AG20443 (cell line): ENCODE data around the gene ABCC4.
"Not testable (repeated sequence)": the region's sequence is repeated elsewhere in the genome, so short reads cannot be mapped to it uniquely, and the experiment has no call there.

Experiments used
- DNase-seq: peaks from one replicate; pipeline ENCODE4 v3.0.0; 2012; ENCODE audit warnings: low spot score, mixed read lengths

Gene ABCC4

DNA sequence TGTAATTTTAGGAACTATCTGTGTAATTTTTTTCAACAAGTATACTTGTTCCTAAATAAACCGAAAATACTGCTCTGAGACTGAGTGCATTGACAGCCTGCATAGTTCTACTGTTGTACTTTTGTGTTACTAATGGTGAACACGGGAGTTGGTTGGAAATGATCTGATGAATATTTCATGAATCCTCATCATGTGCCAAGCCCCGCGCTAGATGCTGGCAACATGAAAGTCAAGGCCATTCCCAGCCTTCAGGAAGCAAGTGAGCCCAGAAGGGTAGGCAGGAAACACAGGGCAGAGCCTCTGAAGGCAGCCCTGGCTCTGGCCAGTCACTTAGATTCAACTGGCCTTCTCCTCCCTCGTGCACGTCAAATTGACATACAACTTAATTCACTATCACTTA is 106.1 kb downstream of the ABCC4 start:
- DNase-seq, result no peak

DNA sequence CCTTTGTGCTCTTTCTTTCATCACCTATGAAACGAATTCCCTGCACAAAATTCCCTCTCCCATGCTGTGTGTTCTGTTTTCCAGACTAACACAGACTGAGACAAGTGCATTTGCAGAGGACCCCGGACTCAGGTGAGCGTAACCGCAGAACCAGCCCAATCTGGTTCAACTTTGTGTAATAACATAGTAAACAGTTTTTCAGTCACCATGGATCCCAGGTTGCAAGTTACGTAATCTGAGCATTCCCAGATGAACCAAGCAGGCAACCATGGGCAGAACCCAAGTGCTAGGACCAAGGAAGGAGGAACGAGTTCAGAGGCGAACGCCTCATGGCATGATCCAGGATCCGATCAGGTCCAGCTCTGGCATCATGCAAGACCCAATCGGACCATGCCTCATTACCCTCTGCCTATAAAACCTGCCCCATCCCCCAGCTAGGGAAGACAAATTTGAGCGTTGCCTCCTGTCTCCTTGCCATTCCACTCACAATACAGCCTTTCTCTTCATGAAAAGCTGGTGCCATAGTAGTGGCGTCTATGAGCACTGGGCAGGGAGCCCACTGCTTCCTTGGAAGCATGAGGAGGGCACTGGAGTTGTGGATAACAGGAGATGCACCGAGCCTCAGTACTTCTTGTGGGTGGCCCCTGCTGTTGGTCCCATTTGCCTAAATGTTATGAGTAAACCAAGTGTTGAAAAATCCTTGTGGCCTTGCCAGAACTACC is 107.6 kb downstream of the ABCC4 start:
- no peak for DNase-seq

DNA sequence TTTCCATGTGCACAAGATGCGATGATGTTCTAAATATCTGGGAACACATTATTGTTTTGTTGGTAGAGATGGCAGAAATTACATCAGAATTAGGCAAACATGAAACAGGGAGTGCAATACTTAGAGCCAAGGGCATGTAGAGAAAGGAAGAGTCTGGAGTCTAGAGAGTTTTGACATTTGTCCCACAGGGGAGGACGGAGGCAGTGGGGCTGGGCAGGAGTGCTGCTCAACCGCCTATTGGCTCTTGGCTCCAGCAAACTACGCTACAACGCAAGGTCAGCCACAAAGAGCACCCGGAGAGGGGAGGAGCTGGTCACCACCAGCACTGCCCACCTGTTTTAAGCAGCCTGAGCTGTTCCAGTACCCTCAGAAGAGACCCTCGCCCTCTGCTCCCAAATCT is 108.3 kb downstream of the ABCC4 start:
- no peak for DNase-seq

DNA sequence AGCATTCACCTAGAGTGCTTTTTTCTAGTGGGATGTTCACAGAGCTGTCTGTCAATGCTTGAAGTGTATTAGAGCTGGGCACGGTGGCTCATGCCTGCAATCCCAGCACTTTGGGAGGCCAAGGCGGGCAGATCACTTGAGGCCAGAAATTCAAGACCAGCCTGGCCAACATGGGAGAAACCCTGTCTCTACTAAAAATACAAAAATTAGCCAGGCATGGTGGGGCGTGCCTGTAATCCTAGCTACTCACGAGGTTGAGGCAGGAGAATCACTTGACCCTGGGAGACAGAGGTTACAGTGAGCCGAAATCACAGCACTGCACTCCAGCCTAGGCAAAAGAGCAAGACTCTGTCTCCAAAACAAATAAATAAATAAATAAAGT is 108.7 kb downstream of the ABCC4 start:
- not testable (repeated sequence) for DNase-seq

DNA sequence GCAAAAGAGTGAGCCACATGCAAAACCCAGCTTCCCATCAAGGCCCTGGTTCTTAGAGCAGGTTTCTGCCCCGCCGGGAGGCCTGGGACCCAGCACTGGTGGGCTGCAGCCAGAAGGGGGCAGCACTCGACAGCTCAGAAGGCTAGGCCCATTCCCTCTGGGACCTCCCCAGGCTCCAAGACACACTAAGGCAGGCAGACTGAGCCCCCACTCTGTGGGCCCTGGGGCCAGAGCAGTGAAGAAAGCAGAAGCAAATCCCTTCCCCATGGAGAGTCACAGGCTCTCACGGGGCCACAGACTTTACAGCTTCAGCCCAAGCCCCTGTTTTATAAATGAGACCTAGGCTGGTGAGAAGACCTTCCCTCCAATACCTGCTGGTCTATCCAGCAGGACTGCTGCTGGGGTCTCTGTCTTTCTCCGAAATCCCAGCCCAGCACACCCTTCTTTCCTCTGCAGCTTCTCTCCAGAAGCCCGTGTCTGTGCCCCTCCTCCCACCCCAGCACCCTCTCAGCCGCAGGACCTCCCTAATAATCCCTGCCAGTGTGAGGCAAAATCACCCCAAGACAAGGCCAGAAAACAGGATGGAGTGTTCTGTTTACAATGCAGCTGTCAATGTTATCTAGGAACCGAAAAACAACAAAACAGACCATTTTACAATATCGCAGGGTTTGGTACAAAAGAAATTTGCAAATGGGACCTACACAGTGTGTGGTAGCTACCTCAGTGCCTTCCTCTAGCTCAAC is 109.3 kb downstream of the ABCC4 start:
- peak; percentile 87 for DNase-seq

DNA sequence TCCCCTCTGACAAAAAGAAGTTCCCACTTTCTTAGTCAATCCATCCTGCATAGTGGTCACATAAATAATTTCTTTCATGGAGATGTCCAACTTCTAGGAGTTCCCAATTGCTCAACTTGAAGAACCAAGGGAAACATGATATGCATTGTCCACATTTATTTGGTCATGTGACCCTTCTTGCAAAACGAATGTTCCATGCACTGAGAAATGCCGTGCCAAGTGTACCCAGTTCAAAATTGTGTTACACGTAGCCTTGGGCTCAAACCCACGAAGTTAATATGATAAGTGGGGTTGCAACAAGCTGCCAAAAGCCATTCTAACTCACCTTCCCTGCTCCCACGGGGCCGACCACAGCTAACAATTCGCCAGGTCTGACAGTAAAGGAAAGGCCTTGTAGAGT is 113.1 kb downstream of the ABCC4 start:
- DNase-seq, result no peak

DNA sequence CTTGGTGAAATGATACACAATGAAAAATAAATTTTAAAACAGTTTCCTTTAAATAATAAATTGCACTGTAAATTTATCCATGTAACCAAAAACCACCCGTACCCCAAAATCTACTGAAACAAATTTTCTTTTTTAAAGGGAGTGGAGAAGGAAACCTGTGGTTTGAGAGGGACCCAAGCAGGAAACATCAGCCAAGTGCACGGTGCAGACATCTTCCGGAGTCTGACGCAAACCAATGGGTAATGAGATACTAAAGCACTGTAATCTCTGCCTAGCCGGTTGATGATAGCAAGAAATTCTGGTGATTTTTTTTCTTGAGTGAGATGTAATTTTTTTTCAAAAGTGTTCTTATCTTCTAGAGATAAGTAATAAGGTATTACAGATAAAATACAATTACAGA is 115.4 kb downstream of the ABCC4 start:
- no peak for DNase-seq

DNA sequence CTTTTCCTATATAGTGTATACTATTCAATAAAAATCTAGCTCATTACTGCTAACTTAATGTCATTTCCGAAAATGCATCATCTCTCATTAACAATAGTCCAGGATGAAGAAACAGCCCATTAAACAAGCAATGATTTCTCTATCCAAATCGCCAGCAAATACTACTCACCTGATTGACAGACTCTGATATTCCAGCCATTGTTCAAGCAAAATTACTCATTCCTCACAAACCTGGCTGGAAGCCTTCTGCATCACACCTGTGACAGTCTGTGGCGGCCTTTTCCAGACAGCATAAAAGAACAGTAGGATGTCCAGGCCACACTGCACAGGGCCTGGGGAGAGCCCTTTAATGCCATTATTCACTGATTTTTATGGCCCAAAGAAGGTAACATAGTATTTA is 115.9 kb downstream of the ABCC4 start:
- DNase-seq, result no peak

DNA sequence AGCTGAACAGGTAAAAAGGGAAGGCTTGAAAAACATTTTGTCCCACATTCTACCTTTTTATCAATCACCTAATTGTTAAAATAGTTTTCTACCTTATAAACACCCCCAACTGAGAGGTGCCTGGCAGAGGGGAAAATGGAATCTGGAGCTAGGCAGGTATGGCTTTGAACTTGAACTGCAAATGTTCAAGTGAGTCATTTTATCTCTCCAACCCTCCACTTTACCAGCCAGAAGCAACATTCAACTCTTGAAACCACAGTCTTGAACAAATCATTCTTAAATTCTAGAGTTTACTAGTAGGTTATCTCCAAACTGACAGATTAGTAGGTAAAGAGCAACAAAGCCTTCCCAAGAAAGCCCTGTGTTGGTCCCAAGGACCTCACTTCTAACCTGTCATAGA is 116.9 kb downstream of the ABCC4 start:
- no peak for DNase-seq

DNA sequence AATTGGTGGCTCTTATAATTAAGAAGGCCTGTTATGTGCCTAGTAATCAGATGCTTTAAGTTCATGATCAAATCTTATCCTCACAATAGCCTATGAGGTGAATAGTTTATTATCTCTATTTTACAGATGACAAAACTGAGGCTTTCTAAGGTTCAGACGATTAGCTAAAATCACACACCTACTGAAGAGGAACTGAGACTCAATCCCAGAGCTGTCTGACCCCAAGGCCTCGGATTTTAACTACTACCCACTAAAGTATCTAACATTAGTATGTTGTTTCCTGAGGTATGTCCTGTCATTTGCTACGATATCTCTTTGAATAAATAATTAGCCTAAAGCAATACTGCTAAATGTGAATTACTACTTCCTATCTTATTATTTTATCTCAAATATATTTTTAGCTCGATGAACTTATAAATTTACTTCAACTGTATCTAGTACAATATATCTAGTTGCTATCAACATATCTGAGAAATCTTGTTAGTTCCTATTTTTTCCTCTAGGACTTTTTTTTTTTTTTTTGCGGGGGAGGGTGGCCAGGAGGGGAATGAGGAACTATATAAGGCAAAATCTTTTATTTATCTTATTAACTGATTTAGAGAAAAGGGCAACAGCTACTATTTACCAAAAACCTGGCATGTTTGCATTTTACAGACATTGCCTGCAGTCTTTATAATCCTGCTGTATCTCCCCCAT is 118.5 kb downstream of the ABCC4 start:
- DNase-seq, result no peak

DNA sequence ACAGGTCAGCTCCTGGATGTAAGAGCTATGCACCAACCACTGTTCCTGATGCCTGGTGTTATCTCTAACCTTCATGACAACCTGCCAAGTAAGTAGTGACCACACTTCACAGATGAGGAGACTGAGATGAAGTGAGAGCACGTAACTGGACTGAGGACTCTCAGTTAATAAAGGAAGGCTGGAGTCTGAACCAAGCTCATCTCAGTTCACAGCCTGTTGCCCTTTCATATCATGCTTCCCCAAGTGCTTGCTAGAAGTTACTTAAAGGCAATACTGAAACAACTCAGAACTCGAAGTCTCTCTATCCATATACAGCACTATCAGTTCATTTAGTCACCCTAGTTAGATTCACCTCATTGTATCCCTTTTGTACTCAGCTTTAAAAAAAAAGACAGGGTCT is 119.7 kb downstream of the ABCC4 start:
- no peak for DNase-seq

DNA sequence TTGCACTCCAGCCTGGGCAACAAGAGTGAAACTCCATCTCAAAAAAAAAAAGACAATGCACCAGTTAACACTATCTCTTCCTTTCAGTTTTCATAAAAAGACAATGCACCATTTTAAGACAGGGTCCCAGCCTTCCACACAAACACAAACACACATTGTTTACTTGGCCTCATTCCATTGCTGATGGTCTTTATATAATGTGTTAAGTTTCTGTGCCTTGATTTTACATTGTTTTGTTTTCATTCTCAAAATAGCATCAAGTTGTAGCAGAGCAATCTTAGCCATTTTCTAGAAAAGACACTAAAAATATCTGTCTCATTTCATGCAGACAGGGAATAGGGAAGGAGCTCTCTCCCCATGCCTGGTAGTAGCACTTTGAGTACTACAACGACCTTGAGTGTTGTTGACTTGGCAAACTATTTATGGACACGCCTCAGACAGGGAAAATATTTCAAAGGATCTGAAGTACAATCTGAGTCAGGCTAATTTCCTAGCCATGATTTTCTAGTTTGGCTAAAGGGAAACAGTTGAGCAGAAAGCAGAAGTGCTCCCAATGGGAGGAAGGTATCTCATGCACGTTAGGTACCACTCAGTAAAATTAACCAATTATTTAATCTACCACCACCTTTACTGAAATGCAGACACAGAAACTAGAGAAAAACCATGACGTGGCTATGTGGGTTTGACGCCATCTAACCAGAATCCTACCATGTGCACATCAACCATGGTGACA is 120.6 kb downstream of the ABCC4 start:
- no peak for DNase-seq

DNA sequence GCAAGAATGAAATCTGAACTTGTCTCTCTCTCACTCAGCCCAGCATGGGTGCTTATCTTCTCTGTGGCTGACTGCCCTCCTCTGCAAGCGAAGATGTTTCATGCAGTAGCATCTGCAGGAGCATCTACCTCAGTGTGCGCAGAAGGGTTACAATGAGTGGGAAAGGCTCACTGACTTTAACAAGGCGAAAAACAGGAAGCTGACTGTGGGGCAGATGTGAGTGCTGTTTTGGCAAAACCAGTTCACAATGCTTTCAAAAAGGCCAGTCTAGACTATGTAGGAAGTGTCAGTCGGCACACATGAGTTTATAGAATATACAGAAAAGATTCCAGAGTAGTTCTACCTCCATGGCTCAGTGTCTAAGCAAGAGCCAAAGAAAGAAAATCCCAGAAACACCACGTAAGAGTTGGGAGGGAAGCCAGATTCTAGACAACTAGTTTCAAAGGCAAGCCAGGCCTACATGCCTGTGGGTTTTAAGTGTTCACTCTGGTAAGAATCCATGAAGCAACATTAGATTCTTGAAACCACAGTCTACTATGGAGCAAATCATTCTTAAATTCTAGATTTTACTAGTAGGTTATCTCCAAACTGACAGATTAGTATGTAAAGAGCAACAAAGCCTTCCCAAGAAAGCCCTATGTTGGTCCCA is 124.5 kb downstream of the ABCC4 start:
- DNase-seq, result no peak

DNA sequence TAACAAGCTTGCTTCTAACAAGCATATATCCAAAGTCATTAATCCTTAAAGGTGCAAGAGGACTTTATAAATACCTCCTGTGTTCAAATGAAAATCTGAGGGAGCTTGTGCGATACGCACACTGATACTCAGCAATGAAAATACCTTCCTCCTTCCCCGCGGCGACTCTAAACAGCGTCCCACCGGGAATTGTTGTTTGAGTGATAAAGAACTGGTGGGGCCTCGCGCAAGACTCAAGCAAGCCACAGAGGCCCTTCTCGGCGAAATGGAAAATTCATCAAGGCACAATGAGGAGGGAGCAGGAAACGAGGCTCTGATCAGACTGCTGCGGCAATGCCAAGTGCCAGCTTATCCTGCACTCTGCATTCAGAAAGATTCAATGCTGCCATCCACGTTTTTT is 126.7 kb downstream of the ABCC4 start:
- no peak for DNase-seq

DNA sequence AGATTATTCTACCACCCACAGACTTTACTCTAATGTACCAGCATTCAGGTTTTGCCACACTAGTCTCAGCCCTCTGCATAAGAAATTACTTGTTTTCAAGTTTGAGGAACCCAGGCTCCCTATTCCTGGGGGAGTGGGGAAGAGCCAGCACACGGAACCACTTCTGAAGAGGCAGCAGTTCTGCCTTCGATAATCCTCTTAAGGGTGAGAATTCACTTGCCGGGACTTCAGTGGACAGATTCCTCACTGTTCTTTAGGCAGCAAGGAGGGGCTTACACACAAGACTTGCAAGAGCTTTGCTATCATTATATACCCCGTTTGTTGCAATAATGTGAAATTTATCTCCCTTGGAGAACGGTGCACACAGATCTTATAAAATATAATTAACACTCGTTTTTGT is 133.1 kb downstream of the ABCC4 start:
- DNase-seq, result no peak

DNA sequence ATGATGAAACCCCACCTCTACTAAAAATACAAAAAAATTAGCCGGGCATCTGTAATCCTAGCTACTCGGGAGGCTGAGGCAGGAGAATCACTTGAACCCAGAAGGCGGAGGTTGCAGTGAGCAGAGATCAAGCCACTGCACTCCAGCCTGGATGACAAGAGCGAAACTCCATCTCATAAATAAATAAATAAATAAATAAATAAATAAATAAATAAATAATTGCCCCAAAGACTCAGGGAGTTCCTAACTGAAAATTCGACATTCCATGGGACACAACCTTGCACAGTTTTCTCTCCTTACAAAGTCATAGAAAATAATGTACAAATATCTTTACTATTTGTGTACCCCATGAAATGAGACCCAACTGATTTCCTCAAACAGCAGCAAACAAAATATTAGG is 134.2 kb downstream of the ABCC4 start:
- not testable (repeated sequence) for DNase-seq

DNA sequence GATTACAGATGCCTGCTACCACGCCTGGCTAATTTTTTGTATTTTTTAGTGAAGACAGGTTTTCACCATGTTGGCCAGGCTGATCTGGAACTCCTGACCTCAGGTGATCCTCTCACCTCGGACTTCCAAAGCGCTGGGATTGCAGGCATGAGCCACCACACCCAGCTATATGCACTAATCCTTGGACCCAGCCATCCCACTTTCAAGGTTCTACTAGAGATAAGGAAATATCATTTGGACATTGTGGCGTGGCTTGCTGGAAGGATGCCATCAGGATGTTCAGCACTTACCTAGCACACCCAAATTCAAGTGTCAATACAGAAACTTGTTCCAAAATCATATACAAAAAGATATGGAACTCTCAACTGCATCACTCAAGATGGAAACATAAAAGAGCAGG is 136.4 kb downstream of the ABCC4 start:
- DNase-seq, result no peak

DNA sequence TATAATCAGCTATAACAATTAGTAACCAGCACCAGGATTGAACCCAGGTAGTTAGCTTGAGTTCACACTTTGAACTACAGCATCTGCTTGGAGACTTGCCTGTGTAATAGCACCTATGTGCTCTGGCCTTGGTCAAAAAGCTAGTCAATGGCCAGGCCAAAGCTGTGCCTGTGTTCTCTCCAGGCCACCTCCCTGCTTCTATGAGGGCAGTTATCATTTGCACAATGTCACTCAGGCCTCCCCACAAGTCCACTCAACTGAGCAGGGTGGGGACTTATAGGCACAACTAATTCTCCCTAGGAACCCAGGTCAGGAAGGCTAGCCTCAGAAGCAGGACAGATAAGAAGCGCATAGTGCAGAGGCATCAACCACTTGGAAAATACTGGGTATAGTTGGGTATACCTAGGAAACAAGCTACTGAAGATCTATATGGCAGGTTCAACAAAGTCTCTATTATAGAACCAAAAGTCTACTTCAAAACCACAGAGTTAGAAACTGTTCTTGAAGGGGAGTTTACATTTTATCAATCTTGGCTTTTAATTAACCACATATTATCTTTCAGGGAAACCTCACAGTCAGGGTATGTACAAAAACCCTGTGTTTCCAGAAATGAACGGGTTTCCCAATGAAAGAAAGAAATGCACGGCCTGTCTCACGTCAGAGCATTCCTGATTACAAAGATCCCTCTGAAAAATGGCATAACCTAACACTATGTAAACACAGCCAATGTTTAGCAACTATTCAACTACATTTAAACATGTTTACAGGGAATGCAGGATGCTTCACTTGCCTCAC is 140.9 kb downstream of the ABCC4 start:
- no peak for DNase-seq

DNA sequence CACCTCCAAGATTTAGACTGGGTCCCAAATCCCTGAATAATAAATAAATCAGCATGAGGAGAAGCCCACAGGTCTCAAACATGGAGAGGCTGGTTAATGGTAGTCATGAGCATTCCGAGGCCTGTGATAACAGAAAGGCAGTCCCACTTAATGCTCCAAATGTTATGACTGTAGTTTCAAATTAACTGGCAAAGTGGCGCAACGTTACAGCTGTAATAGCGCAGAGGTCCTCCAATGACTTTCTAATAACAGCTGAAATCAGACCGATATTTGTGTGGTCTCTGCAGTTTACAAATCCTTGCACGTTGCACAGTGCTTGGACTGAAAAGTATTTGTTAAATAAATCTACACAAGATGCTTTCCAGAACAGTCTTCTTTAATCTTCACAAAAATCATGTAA is 141.8 kb downstream of the ABCC4 start:
- no peak for DNase-seq

DNA sequence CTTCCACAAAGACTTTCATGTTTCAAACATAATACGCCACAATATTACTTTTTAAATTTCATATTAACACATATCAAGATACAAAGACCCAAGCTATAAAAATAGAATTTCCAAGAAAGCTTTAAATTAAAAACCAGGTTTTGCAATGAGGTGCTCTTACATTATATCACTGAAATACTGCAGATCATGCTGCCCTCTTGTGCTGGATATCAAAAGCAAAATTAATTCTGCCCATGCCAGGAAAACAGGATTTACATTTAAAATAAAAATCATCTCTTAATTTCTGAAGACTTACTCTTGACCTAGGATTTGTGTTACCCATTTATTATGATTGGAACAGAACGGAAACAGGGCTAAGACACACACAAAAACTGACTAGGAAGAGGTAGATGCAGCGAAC is 145.0 kb downstream of the ABCC4 start:
- no peak for DNase-seq

DNA sequence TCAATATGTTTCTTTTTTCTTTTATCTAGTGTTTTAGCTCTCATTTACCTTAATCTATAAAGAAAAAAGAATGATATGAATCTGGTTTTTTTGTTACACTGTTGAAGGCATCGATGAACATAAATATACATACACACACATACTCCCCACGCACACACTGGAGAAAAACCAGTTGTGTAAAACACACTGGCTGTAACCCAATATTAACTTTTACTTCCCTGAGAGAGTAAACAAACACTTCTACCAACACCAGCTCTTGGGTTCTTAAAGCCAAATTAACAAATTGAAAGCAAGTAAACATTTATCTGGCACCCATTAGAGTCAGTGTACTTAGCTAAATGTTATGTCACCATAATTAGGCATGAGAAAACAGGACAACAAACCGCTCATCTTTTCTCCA is 145.7 kb downstream of the ABCC4 start:
- no peak for DNase-seq
